ENCODE results near the gene UBE4B.

Gene UBE4B

GRCh38 chr1:10121688-10122087 lies 88.9 kb downstream of the UBE4B start:
- DNase-seq = no peak

GRCh38 chr1:10122926-10123325 lies 90.2 kb downstream of the UBE4B start:
- no peak for DNase-seq

GRCh38 chr1:10128101-10128765 lies 95.5 kb downstream of the UBE4B start:
- no peak for DNase-seq

- DNase-seq = no peak
These were observed 99.6 kb downstream of the UBE4B start for GRCh38 chr1:10132316-10132715.

GRCh38 chr1:10132852-10133251 lies 100.1 kb downstream of the UBE4B start:
- DNase-seq = no peak

GRCh38 chr1:10140981-10141380 lies 108.2 kb downstream of the UBE4B start:
- no peak for DNase-seq

GRCh38 chr1:10143961-10144485 lies 111.3 kb downstream of the UBE4B start:
- DNase-seq = no peak

- DNase-seq = no peak
These were observed 113.6 kb downstream of the UBE4B start for GRCh38 chr1:10146391-10146790.

- DNase-seq = no peak
These were observed 116.5 kb downstream of the UBE4B start for GRCh38 chr1:10149231-10149630.

- DNase-seq = peak; percentile 15
These were observed 120.0 kb downstream of the UBE4B start for GRCh38 chr1:10152709-10153284.

- no peak for DNase-seq
These were observed 122.4 kb downstream of the UBE4B start for GRCh38 chr1:10155087-10155712.

- DNase-seq = no peak
These were observed 127.4 kb downstream of the UBE4B start for GRCh38 chr1:10160173-10160572.

- no peak for DNase-seq
These were observed 128.2 kb downstream of the UBE4B start for GRCh38 chr1:10160907-10161490.

GRCh38 chr1:10161541-10162290 lies 129.0 kb downstream of the UBE4B start:
- no peak for DNase-seq

GRCh38 chr1:10168912-10169514 lies 136.3 kb downstream of the UBE4B start:
- DNase-seq = no peak

- no peak for DNase-seq
These were observed 137.4 kb downstream of the UBE4B start for GRCh38 chr1:10170239-10170574.

GRCh38 chr1:10171105-10171767 lies 138.5 kb downstream of the UBE4B start:
- no peak for DNase-seq

GRCh38 chr1:10171995-10172669 lies 139.4 kb downstream of the UBE4B start:
- no peak for DNase-seq

- DNase-seq = no peak
These were observed 140.8 kb downstream of the UBE4B start for GRCh38 chr1:10173582-10173981.

- no peak for DNase-seq
These were observed 145.1 kb downstream of the UBE4B start for GRCh38 chr1:10177876-10178275.

- DNase-seq = no peak
These were observed 146.0 kb downstream of the UBE4B start for GRCh38 chr1:10178597-10179405.
